HCT116 (cell line): ENCODE measurements around the gene METTL24. TPM values are rescaled to one million over a fixed set of nuclear protein-coding genes. Genes with fewer than 3 reads are reported as not detected.

ENCODE experiments used
- ATAC-seq: fragments of 200-7000 bp; cut with Tn5 transposase; 2 replicates; pipeline ENCODE4 v1.9.1; 2020; ENCODE audit warnings: mild to moderate bottlenecking, moderate library complexity
- BruUV-seq: library from RNA; stranded (reverse); fragments of 400-500 nt; replicated peaks from 2 replicates; lab custom pipeline; 2021; lab: Mats Ljungman, UMichigan
- CTCF ChIA-PET: fragments of 300-600 bp; sonication (Branson Sonifier 250); formaldehyde crosslinking; loops from one replicate; lab custom pipeline; 2021; ENCODE audit warnings: antibody characterized with exemption; lab: Charles Lee
- POLR2A ChIA-PET: fragments of 300-600, 350-600 bp; sonication (Branson Sonifier 250); formaldehyde crosslinking; loops from one replicate; lab custom pipeline; 2021; ENCODE audit warnings: antibody characterized with exemption; lab: Charles Lee
- RAD21 ChIA-PET, 2 experiments: fragments of 300-600 bp; sonication (Branson Sonifier 250); formaldehyde crosslinking; loops; one replicate each; lab custom pipeline; 2023; ENCODE audit warnings: low total read pairs in 2 of 2; ENCODE audit not compliant: uncharacterized antibody in 2 of 2, unreplicated experiment in 2 of 2, low non-redundant PET in 1 of 2; lab: Charles Lee
- DNase-seq: peaks from one replicate; pipeline ENCODE4 v3.0.0-alpha.2; 2010; ENCODE audit warnings: low read depth, low spot score
- H2AFZ ChIP-seq: fragments of 200-600 bp; shearing (Covaris generic), sonication (generic); 2 replicates; pipeline ENCODE4 v1.6.1; 2017; ENCODE audit warnings: low read depth, mixed run types, mixed read lengths, antibody characterized with exemption, low read length; ENCODE audit not compliant: poor library complexity, severe bottlenecking
- H3K27ac ChIP-seq: 2 replicates; pipeline ENCODE4 v1.5.1; 2012; ENCODE audit warnings: low read depth, low read length
- H3K27me3 ChIP-seq: fragments of 200-600 bp; sonication (generic); 2 replicates; pipeline ENCODE4 v1.6.1; 2016; ENCODE audit warnings: mixed run types, low read length, mixed read lengths; ENCODE audit not compliant: insufficient read depth
- H3K36me3 ChIP-seq, 2 experiments: fragments of 200-500 bp in 1 of 2; fragments of 200-600 bp in 1 of 2; sonication (Bioruptor generic) in 1 of 2; sonication (generic) in 1 of 2; 2 replicates each; pipeline versions ENCODE4 v1.5.1 to v1.6.1; 2014 to 2016; ENCODE audit warnings: low read length in 2 of 2, inconsistent platforms in 1 of 2, mixed read lengths in 1 of 2, mixed run types in 1 of 2; ENCODE audit not compliant: insufficient read depth in 2 of 2, control insufficient read depth in 1 of 2
- H3K4me1 ChIP-seq, 2 experiments: fragments of 200-600 bp in 1 of 2; sonication (generic) in 1 of 2; 2 replicates each; pipeline versions ENCODE4 v1.5.1 to v1.6.1; 2012 to 2017; ENCODE audit warnings: low read length in 2 of 2, inconsistent platforms in 1 of 2, mild to moderate bottlenecking in 1 of 2, mixed read lengths in 1 of 2, mixed run types in 1 of 2, moderate library complexity in 1 of 2; ENCODE audit not compliant: insufficient read depth in 2 of 2, control insufficient read depth in 1 of 2
- H3K4me2 ChIP-seq: fragments of 200-600 bp; sonication (generic); 2 replicates; pipeline ENCODE4 v1.6.1; 2017; ENCODE audit warnings: mixed run types, low read length, mixed read lengths
- H3K4me3 ChIP-seq, 2 experiments: fragments of 200-600 bp in 1 of 2; sonication (generic) in 1 of 2; replicated peaks in 1 of 2; 2 replicates each; pipeline ENCODE4 v1.5.1; 2011 to 2016; ENCODE audit warnings: low read length in 2 of 2, control low read depth in 1 of 2, low read depth in 1 of 2, mild to moderate bottlenecking in 1 of 2, mixed read lengths in 1 of 2, mixed run types in 1 of 2
- H3K79me2 ChIP-seq: fragments of 200-600 bp; sonication (generic); 2 replicates; pipeline ENCODE4 v1.6.1; 2017; ENCODE audit warnings: mild to moderate bottlenecking, mixed run types, low read length, moderate library complexity, mixed read lengths; ENCODE audit not compliant: insufficient read depth
- H3K9ac ChIP-seq: fragments of 200-600 bp; sonication (generic); 2 replicates; pipeline ENCODE4 v1.6.1; 2016; ENCODE audit warnings: low read length, mixed read lengths
- H3K9me2 ChIP-seq: fragments of 200-600 bp; sonication (generic), shearing (Covaris generic); 2 replicates; pipeline ENCODE4 v1.6.1; 2017; ENCODE audit warnings: mixed run types, mild to moderate bottlenecking, moderate library complexity; ENCODE audit not compliant: insufficient read depth
- H3K9me3 ChIP-seq, 2 experiments: fragments of 200-500 bp in 1 of 2; fragments of 200-600 bp in 1 of 2; sonication (Bioruptor generic) in 1 of 2; sonication (generic) in 1 of 2; 2 replicates each; pipeline ENCODE4 v1.6.1; 2014 to 2017; ENCODE audit warnings: low read length in 2 of 2, mixed read lengths in 2 of 2, inconsistent platforms in 1 of 2, low read depth in 1 of 2, mild to moderate bottlenecking in 1 of 2, mixed run types in 1 of 2, moderate library complexity in 1 of 2; ENCODE audit not compliant: control insufficient read depth in 1 of 2, insufficient read depth in 1 of 2
- H4K20me1 ChIP-seq: fragments of 200-600 bp; sonication (generic), shearing (Covaris generic); 2 replicates; pipeline ENCODE4 v1.6.1; 2017; ENCODE audit warnings: mixed run types, mild to moderate bottlenecking, moderate library complexity; ENCODE audit not compliant: insufficient read depth
- ATF3 ChIP-seq: IDR thresholded peaks from 2 replicates; pipeline ENCODE4 v1.6.1; 2012
- CBX3 ChIP-seq: IDR thresholded peaks from 2 replicates; pipeline ENCODE4 v1.6.1; 2012; ENCODE audit warnings: low read depth
- ELF1 ChIP-seq: IDR thresholded peaks from 2 replicates; pipeline ENCODE4 v1.6.1; 2012; ENCODE audit warnings: low read depth, borderline replicate concordance
- EZH2 ChIP-seq: fragments of 200-600 bp; sonication (generic); IDR thresholded peaks from 2 replicates; pipeline ENCODE4 v1.6.1; 2017; ENCODE audit warnings: antibody characterized with exemption, mixed run types
- POLR2A ChIP-seq: IDR thresholded peaks from 2 replicates; pipeline ENCODE4 v1.7.0; 2011; ENCODE audit warnings: borderline replicate concordance; ENCODE audit not compliant: insufficient read depth, insufficient read length; ENCODE audit errors: extremely low read depth
- POLR2AphosphoS5 ChIP-seq: IDR thresholded peaks from 2 replicates; pipeline ENCODE4 v1.6.1; 2011; ENCODE audit warnings: mild to moderate bottlenecking, low read depth, low read length, moderate library complexity
- RAD21 ChIP-seq: IDR thresholded peaks from 2 replicates; pipeline ENCODE4 v1.6.1; 2012; ENCODE audit warnings: low read depth, mild to moderate bottlenecking
- SIN3A ChIP-seq: IDR thresholded peaks from 2 replicates; pipeline ENCODE4 v1.6.1; 2012; ENCODE audit warnings: low read depth
- SRF ChIP-seq: IDR thresholded peaks from 2 replicates; pipeline ENCODE4 v1.6.1; 2012; ENCODE audit warnings: low read depth
- TCF7L2 ChIP-seq: IDR thresholded peaks from 2 replicates; pipeline ENCODE4 v1.7.0; 2011; ENCODE audit warnings: borderline replicate concordance, inconsistent platforms; ENCODE audit not compliant: insufficient read depth, insufficient read length; ENCODE audit errors: extremely low read depth
- ZFX ChIP-seq: fragments of 450-650 bp; IDR thresholded peaks from 2 replicates; pipeline ENCODE4 v1.6.1; 2017
- ZNF274 ChIP-seq: fragments of 200-500 bp; sonication (Bioruptor generic); IDR thresholded peaks from 2 replicates; pipeline ENCODE4 v1.6.1; 2014; ENCODE audit warnings: mild to moderate bottlenecking, low read depth, low read length, inconsistent platforms
- intact Hi-C: fragments of 100-400 bp; cut with micrococcal nuclease; formaldehyde crosslinking; loops from 2 replicates; pipeline ENCODE4 v1.10.0; 2022
- total RNA-seq: library from RNA; stranded (reverse); gene quantifications from one replicate; pipeline ENCODE4 v1.2.1, GENCODE V29; 2021; ENCODE audit not compliant: unreplicated experiment
- TF ChIP-seq, protein P1 (sequence below), 3 experiments: fragments of 200-600 bp in 1 of 3; sonication (generic) in 1 of 3; IDR thresholded peaks in 2 of 3; conservative IDR thresholded peaks in 1 of 3; 2 replicates each; pipeline ENCODE4 v1.5.1; 2012 to 2017; ENCODE audit warnings: low read depth in 2 of 3, low read length in 2 of 3, antibody characterized with exemption in 1 of 3, borderline replicate concordance in 1 of 3, control low read depth in 1 of 3, mild to moderate bottlenecking in 1 of 3, mixed read lengths in 1 of 3, mixed run types in 1 of 3, moderate library complexity in 1 of 3; ENCODE audit not compliant: insufficient read depth in 1 of 3

METTL24 gene
- total RNA-seq, 1 experiment from 2014 or later = not detected

- ATAC-seq (no peak), DNase-seq (no peak)
- no peaks in the 10 kb centered on the region for H4K20me1 ChIP-seq
- H3K4me2 ChIP-seq = no peak overlapping the region
- ChIA-PET CTCF (interaction anchor here (1.0 kb wide), 1 partner anchor 18 kb away, joined by 3 read pairs; no protein-coding TSS in a partner anchor), POLR2A (no interaction called here), RAD21 (no interaction called here)
- H2AFZ ChIP-seq = no peak overlapping the region
- TF ChIP-seq TCF7L2 (no peak), SIN3A (no peak), ELF1 (no peak), RAD21 (no peak), ATF3 (no peak), ZNF274 (no peak), CBX3 (no peak), EZH2 (no peak), ZFX (no peak), POLR2AphosphoS5 (no peak), POLR2A (no peak), SRF (no peak)
- TF ChIP-seq, protein P1, sequence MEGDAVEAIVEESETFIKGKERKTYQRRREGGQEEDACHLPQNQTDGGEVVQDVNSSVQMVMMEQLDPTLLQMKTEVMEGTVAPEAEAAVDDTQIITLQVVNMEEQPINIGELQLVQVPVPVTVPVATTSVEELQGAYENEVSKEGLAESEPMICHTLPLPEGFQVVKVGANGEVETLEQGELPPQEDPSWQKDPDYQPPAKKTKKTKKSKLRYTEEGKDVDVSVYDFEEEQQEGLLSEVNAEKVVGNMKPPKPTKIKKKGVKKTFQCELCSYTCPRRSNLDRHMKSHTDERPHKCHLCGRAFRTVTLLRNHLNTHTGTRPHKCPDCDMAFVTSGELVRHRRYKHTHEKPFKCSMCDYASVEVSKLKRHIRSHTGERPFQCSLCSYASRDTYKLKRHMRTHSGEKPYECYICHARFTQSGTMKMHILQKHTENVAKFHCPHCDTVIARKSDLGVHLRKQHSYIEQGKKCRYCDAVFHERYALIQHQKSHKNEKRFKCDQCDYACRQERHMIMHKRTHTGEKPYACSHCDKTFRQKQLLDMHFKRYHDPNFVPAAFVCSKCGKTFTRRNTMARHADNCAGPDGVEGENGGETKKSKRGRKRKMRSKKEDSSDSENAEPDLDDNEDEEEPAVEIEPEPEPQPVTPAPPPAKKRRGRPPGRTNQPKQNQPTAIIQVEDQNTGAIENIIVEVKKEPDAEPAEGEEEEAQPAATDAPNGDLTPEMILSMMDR (IDR thresholded peaks at IDR 0.05 in 2 of 3, conservative IDR thresholded peaks at IDR 0.05 in 1 of 3; ENCODE audit: borderline replicate concordance in 1 of 3, insufficient read depth in 1 of 3, low read depth in 2 of 3, low read length in 2 of 3) = no peak
- H3K9me3 ChIP-seq = no peaks in the 10 kb centered on the region
- H3K79me2 ChIP-seq = no peaks in the 10 kb centered on the region
- H3K36me3 ChIP-seq = no peaks in the 10 kb centered on the region
- no peak overlapping the region for H3K4me3 ChIP-seq
- intact Hi-C loops = no loop called here
- no peak overlapping the region for H3K27ac ChIP-seq
- H3K9ac ChIP-seq = no peak overlapping the region
- no peaks in the 10 kb centered on the region for H3K27me3 ChIP-seq
- no TSS peak for BruUV-seq
- H3K9me2 ChIP-seq = no peaks in the 10 kb centered on the region
- no peaks in the 10 kb centered on the region for H3K4me1 ChIP-seq
Observed at GRCh38 chr6:110323258-110323657, 34.9 kb downstream of the METTL24 start.
